HG03039 (cell line): ENCODE data around the gene PLAC9.
"Not testable (repeated sequence)": the region's sequence is repeated elsewhere in the genome, so short reads cannot be mapped to it uniquely, and the experiment has no call there.

ENCODE experiments used
- ATAC-seq: cut with Tn5 transposase; IDR thresholded peaks from one replicate; pipeline ENCODE4 v1.9.1; 2021; ENCODE audit warnings: mild to moderate bottlenecking, moderate library complexity; ENCODE audit not compliant: unreplicated experiment

PLAC9 gene

GRCh38 chr10:80137920-80138319 lies 5.4 kb downstream of the PLAC9 start:
- no peak for ATAC-seq

- no peak for ATAC-seq
These were observed 6.7 kb downstream of the PLAC9 start for GRCh38 chr10:80139265-80139664.

GRCh38 chr10:80140251-80140650 lies 7.7 kb downstream of the PLAC9 start:
- no peak for ATAC-seq

GRCh38 chr10:80141696-80142460 lies 9.3 kb downstream of the PLAC9 start:
- no peak for ATAC-seq

GRCh38 chr10:80144067-80144695 lies 11.7 kb downstream of the PLAC9 start:
- ATAC-seq: peak; percentile 47

- ATAC-seq: no peak
These were observed 12.2 kb downstream of the PLAC9 start for GRCh38 chr10:80144696-80145131.

- not testable (repeated sequence) for ATAC-seq
These were observed 13.1 kb downstream of the PLAC9 start for GRCh38 chr10:80145406-80146308.

- no peak for ATAC-seq
These were observed 14.4 kb downstream of the PLAC9 start for GRCh38 chr10:80146918-80147317.

- ATAC-seq: no peak
These were observed 15.8 kb downstream of the PLAC9 start for GRCh38 chr10:80148166-80148805.

GRCh38 chr10:80149123-80149522 lies 16.6 kb downstream of the PLAC9 start:
- ATAC-seq: no peak

GRCh38 chr10:80150172-80150571 lies 17.6 kb downstream of the PLAC9 start:
- ATAC-seq: no peak

GRCh38 chr10:80152820-80153219 lies 20.3 kb downstream of the PLAC9 start:
- no peak for ATAC-seq

GRCh38 chr10:80153460-80153859 lies 20.9 kb downstream of the PLAC9 start:
- ATAC-seq: no peak

GRCh38 chr10:80154626-80154977 lies 22.1 kb downstream of the PLAC9 start:
- ATAC-seq: no peak

- ATAC-seq: no peak
These were observed 22.6 kb downstream of the PLAC9 start for GRCh38 chr10:80154978-80155695.

- no peak for ATAC-seq
These were observed 23.2 kb downstream of the PLAC9 start for GRCh38 chr10:80155696-80156215.

GRCh38 chr10:80156216-80156615 lies 23.7 kb downstream of the PLAC9 start:
- no peak for ATAC-seq

- no peak for ATAC-seq
These were observed 25.0 kb downstream of the PLAC9 start for GRCh38 chr10:80157561-80157960.

- ATAC-seq: no peak
These were observed 25.6 kb downstream of the PLAC9 start for GRCh38 chr10:80158126-80158525.

GRCh38 chr10:80158598-80159127 lies 26.1 kb downstream of the PLAC9 start:
- no peak for ATAC-seq
